CD4-positive, alpha-beta T cell treated with Interleukin-17A for 1 hour (primary cell): ENCODE data around the gene ATG2B.

ENCODE experiments used
- DNase-seq: peaks from one replicate; pipeline ENCODE4 v3.0.0-alpha.2; 2020

Gene ATG2B

DNA sequence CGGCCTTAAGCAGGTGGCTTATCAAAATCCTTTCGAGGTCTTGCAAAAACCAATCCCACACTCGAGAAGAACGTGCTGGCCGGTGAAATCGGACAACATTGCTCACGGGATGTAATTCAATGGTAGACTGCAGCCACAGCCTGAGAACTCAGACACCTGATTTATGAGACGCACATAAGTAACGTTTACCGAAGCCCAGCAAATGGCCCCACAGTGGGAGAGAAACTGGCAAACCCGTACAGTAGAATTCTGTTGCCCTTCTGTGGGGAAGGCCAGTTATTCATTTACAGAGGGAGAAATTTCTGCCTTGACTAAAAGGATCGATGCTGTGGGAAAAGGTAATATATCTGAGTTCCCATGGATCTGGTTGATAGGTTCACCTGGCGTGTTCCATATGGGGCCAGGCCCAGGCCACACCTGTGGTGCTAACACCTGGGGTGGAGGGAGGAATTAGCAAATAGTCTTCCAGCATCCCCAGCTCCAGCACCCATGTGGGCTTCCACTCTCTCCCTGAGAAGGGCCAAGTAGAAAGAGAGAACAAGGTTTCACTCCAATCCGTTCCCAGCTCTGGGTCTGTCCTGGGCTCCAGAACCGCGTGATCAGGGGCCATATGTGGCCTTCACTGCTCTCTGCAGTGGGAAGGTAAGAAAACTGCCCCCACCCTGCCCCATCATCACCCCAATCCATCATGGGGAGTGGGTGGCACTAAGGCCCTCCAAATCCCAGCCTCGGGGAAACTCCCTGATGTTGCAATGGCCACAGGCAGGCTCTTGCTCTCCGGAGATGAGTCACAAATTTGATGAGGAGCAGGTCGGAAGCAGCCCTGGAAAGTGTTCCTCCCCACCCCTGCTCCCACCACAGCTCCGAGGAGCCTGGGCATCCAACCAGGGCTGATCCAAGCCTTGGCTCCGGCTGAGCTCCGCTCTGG, 94.4 kb downstream of the ATG2B start:
- DNase-seq = no peak

DNA sequence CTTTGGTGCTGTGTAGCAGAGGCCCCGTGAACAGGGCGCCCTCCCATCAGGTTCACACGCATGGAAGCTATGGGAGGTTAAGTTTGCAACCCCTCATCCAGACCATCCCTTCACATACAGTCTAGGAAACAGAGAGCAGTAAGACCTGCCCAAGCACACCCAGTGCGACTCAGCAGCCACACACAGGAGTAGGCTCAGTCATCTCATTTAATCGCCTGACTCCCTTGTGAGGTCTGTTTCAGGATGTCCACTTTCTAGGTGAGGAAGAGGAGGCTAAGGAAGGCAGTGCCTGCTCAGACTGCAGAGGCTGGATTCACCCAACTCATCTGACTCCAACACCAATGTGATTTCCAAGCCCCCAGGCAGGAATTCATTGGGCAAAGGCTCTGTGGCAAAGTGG, 95.2 kb downstream of the ATG2B start:
- DNase-seq = no peak

DNA sequence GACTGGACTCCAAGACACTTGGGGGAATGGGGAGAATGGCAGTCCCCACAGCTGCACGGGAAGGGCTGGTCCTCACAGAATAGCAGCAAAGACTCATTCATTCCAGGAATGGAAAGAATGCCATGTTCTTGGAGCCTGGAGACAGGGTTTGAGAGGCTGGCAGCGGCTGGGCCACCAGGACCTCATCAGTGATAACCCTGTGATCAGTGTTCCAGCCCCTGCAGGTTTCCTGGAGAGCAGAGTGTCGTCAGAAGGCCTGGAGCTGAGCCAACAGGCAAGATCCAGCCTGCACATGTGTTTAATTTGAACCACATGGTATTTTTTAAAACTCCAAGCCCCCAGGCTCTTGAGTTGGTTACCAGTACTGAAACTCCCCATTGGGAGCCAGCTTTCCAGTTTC, 95.8 kb downstream of the ATG2B start:
- DNase-seq = no peak

DNA sequence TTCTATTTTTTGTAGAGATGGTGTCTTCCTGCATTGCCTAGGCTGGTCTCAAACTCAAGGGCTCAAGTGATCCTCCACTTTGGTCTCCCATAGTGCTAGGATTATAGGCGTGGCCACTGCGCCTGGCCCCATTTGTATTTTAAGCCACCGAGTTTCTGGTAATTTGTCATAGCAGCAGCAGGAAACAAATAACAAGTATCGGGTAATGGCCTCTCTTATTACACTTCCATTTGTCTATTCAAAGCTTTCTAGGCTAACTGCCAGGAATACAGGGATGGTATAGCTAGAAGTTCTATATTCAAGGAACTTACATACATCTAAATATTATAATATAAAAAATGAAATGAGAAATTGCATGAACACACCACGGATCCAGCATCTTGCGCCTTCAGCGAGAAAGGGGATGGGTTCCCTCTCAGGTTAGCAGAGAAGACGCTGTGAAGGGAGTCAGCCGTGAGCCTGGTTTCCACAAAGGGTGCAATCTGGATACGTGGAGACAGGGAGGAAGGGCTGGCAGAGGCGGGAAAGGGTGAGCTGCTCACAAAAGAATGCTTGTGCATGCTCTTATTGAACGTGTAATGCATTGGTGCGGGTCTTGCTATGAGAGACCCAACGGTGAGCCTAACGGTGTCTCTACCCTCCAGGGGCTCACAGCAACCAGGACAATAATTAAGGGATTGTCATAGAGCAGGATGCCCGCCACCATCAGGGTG, 97.6 kb downstream of the ATG2B start:
- no peak for DNase-seq

DNA sequence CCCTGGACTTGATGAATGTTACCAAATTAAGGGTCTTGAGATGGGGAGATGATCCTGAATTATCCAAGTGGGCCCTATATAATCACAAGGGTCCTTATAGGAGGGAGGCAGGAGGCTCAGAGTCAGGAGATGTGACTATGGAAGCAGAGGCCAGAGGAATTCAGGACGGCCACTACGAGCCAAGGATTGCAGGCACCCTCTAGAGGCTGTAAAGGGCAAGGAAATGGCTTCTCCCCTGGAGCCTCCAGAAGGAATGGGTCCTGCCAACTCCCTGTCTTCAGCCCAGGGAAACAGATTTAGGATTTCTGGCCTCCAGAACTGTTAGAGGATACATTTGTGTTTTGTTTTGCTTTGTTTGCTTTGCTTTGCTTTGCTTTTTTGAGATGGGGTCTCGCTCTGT, 98.3 kb downstream of the ATG2B start:
- no peak for DNase-seq

DNA sequence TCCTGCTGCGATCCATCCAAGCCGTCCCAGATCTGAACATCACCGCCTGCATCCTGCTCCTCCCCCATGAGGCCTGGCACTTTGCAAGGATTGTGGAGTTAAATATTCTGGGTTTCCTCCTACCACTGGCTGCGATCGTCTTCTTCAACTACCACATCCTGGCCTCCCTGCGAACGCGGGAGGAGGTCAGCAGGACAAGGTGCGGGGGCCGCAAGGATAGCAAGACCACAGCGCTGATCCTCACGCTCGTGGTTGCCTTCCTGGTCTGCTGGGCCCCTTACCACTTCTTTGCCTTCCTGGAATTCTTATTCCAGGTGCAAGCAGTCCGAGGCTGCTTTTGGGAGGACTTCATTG, 99.0 kb downstream of the ATG2B start:
- no peak for DNase-seq

DNA sequence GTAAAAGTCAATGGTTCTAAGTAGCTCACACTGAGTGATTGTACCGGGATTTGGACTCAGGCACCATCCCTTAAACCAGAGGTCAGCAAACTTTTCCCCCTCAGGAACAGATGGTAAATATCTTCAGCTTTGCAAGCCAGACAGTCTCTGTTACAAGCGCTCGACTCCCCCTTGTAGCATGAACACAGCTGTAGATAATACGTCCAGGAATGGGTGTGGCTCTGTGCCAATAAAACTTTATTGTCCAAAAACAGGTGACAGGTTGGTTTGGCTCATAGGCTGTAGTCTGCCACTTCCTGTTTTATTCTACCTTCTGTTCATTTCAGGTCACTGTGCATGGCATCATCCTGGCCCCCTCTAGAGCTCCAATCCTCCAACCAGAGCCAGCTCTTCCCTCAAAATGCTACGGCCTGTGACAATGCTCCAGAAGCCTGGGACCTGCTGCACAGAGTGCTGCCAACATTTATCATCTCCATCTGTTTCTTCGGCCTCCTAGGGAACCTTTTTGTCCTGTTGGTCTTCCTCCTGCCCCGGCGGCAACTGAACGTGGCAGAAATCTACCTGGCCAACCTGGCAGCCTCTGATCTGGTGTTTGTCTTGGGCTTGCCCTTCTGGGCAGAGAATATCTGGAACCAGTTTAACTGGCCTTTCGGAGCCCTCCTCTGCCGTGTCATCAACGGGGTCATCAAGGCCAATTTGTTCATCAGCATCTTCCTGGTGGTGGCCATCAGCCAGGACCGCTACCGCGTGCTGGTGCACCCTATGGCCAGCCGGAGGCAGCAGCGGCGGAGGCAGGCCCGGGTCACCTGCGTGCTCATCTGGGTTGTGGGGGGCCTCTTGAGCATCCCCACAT, 99.6 kb downstream of the ATG2B start:
- no peak for DNase-seq

DNA sequence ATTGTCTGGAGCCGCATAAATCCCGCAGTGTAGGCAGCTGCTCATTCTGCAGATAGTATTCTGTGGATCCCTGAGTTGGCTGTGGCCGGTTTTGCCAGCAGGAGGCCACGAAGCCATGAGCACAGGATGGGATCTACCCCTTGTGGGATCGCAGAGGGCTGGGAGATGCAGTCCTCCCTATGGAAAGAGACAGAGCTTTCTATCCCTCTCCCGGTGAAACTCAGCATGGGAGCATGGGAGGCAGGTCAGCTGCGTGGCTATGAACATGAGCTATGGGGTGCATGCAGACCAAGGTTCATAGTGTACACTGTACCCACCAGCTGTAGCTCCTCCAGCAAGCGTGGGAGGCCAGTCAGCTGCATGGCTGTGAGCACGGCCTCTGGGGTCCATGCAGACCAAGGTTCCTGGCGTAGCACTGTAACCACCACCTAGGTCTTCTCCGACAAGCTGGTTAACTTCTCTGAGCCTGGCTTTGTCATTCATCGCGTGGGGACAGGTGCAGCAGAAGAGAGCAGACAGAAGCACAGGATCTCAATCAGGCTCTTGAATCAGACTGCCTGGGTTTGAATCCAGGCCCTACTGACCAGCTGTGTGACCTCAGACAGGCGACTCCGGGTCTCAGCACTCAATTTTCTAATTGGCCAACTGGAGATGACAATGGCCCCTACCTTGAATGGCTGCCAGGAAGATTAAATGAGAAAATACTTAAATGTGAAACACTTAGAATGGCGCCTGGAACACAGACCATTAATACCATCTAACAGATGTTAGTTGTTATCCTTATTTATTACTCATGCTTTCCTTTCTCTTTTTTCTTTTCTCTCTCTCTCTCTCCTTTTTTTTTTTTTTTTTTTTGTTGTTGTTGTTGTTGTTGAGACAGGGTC, 101.1 kb downstream of the ATG2B start:
- DNase-seq = no peak

DNA sequence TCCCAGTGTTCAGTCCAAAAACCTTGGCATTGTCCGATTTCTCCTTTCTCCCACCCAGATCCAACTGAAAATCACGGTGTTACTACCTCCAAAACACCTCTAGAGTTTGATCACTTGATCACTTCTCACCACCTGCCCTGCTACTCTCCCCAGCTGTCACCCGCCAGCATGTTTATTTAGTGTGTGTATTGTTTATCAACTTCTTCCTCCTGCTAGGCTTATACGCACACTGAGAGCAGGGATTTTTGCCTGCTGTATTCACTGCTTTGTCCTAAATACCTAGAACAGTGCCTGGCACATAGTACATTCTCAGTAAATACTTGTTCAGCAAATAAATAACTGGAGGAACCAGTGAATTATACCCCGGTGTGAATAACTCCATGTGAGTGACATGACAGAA, 102.1 kb downstream of the ATG2B start:
- DNase-seq = no peak

DNA sequence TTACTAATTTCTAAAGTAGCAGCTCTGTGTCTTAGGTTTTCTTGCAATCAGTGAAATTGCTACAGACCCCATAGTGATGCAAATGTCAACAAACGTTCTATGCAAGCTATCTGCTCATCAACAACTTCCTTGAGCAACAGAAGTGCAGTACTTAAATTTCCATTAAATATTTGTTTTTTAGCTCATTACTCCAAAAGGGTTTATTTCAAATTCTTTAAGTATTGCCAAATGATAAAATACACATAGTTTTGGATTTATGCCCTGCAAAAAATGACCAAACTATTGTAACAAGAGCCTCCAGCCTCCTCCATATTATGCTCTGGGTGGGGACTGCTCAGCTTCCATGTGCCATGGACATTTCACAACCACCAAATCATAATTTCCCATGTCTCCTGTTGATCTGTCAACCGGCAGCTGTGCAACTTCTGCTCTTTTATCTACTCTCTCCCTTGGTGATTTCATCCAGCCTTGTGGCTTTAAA, 102.8 kb downstream of the ATG2B start:
- DNase-seq = no peak

DNA sequence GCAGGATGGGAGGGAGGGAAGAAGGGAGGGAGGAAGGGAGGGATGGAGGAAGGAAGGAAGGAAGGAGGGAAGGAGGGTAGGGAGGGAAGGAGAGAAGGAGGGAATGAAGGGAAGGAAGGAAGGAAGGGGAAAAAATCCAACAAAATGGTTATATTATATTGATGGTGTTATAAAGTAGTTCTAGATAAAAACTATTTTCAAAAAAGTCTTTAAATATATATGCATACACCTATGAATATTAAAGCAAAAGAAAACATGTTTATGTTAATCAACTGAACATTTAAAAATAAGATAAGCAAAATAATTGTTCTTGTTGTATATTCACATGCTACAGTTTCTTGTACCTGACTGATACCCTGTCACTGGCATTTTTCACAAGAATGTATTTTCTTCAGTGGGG, 105.2 kb downstream of the ATG2B start:
- DNase-seq = no peak

DNA sequence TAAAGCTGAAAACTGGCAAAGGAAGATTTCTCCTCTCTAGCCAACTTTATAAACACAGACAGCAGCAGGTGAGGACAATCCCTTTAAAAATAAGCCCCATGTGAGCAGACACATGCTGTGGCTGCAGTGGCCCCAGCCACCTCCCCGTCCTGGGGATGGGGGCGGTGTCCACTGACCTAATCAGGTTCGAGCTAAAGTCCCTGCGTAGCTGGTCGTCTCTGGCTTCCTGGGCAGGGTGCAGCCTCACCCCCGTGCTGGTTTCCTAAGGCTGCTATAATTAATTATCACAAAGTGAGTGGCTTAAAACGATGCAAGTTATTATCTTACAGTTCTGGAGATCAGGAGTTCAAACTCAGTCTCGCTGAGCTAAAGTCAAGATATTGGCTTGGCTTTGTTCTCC, 106.1 kb downstream of the ATG2B start:
- DNase-seq = no peak

DNA sequence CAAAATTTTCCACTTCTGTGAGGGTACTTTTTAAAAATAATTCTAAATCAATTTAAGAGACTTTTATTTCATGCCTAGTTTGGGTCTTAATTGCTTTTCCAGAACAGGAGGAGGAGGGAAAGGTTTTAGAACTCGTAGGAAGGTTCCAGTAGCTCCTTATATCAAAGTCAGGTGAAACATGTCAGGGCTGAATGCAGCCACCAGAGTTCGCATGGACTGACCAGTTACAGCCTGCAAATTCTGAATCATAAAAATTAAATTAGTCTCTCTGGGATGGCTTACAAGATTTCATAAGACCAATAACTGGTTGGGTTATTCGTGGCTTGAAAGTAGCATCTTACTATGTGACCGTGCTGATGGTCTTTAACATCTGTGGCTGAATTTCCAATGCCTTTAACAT, 106.7 kb downstream of the ATG2B start:
- no peak for DNase-seq

DNA sequence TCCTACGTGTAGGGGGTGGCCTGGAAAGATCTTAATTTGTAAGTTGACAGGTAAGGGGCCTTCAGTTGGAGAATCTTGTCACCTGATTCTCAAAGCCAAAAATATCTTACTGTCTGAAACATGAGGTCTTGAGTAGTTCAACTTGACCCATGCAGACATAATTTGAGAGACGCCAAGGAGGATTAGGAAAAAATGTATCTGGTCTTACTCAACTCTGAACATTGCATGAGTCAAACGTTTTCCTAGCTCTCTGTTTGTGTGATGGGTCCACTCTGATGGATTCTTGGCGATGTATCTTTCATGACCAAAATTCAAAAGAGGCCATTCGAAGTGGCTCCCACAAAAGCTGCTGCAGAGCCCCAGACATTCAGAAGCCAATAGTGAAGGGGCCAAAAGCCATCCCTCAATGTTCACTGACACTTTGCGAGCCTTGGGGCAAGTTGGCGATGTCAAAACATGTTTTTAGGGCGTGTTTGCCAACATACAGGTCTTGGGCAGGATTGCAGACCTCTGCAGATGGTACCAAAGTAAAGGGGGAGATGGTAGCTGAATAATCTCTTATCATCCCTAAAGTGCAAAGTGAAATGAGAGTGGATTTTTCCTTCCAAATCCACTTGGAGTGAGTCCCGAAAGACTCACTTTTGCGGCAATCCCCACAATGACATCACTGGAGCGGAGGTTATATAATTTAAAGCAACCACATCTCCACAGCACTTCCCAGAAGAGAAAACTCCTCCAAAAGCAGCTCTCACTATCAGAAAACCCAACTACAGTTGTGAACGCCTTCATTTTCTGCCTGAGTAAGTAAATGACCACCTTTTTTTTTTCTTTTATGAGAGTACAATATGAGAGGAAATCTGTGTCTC, 107.4 kb downstream of the ATG2B start, which contains the start of gene BDKRB1:
TSS of gene BDKRB1 (plus strand) at position 710 of the 866 bp plus-strand sequence. CDS start 7,473 bp downstream, outside the sequence.
- DNase-seq = no peak

DNA sequence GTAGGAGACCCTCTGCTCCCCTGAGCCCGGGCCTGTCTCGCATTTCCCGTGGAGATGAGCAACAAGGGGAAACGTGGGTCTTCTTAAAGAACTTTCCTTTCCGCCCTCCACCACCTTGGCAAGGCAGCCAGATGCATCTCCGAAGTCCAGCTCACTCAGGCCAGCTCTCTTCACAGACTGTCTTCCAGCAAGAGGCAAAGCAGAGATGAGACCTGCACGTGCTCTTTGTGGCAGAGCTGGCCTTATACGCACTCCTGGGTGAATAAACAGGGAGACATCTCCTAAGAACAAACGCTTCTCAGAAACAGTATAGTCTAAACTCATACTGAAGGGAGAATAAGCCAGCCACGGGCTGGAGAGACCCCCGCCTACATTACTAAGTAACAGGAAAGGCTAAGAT, 108.5 kb downstream of the ATG2B start:
- DNase-seq = no peak

DNA sequence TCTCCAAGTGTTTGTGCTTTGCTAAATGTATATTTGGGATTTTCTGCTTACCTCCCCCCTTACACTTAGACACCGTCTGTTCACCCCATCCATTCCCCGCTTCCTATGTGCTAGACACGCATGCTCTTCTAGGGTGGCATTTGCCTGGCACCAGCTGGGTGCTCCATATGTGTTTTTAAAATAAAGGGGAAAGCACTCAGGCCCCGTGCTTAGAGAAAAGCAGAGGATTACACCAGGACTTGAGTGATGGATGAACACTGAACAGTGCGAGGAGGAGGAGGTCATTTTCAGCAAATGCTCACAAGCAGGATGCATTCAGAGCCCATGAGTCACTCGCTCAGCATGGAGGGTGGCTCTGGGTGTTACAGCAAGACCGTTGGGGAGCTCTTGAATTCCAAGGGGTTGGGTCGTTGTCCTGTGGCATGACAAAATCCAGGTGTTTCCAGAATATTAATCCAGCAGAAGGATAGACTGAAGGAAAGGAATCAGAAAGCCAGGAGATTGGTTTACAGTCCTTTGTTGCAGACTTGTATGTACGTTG, 110.1 kb downstream of the ATG2B start:
- no peak for DNase-seq

DNA sequence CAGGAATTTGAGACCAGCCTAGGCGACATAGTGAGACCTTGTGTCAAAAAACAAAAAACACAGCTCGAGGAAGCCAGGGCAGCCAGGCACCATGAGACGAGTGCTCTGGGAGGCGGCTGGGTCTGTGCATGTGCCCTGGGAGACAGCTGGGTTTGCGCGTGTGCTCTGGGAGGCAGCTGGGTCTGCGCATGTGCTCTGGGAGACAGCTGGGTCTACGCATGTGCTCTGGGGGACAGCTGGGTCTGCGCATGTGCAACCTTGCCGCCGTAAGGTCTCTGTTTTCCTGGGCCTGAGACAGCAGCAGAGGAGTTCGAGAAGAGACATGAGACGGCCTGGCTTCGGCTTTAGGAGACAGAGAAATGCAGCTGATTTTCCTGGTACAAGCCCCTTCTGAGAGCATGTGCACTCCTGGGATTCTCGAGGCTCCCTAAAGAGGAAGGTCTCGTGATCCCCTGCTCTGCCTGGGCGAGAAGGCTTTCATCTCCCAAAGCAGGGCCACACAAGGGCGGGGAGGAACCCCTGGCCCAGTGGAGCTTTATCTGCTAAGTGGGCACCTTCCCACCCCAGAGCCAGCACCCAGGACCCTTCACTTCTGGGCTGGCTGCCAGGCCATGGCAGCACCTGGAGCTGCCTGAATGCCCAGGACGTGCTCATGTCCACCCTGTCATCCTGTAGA, 110.7 kb downstream of the ATG2B start:
- DNase-seq = no peak

DNA sequence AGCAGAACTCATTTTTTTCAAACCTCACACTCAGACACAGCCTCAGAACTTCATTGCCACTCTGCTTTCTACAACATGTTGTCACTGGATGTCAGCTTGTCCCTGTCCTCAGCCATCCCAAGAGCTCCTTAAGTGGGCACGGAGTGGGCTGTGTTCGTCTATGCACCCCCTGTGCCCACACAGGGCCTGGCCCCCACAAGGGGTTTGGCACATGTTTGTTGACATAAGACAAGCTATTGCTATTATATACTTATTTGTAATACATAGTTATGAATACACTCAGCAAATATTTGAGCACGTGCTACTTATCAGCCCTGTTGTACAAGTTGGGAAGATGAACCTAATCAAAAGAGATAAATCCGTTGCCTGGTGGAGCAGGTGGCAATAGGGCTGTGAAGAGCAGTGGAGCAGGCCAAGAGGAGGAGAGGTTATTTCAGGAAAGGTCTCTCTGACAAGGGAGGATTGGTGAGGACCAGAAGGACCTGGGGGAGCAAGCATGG, 111.4 kb downstream of the ATG2B start:
- DNase-seq = no peak

DNA sequence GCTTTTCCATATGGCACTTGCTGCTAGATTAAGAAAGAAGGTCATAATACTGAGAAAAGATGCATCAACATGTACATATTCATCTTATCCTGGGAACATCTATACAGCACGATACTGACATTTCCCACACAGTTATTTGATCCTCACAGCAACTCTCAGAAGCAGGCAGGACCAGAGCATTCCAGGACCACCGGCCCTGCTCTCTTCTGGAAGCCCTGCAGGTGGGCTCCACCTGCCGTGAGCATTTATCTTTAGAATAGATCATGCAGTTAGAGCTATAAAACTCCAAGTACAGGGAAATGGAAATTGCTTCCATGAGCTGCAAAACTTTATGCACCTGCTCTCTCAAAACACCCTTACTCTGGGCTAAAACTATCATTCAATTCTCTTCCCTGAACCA, 112.7 kb downstream of the ATG2B start:
- DNase-seq = no peak

DNA sequence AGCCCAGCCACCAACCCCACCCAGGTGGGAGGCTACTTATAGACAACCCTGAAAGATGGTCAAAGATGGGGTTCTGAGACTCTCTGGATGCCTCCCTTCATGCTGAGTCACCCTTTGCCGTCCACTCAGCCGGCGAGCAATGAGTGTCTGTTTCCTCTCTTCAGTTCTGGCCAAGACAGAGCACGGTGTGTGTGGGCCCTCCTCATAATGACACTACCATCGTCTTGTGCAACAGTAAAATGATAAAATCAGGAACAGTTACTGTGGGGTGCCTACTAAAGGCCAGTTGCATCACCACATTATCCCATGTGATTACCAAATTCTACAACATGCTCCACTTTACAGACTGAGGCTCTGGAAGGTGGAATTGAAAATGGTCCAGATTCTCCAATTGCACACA, 114.1 kb downstream of the ATG2B start:
- no peak for DNase-seq
